PFSK-1 (cell line): ENCODE data around the gene BCLAF1.

ENCODE experiments used
- FOXP2 ChIP-seq: optimal IDR thresholded peaks from 2 replicates; pipeline ENCODE3; 2011; ENCODE audit warnings: borderline replicate concordance, control low read depth, inconsistent platforms; ENCODE audit not compliant: insufficient read depth; ENCODE audit errors: extremely low read length, extremely low read depth
- POLR2AphosphoS5 ChIP-seq: IDR thresholded peaks from 2 replicates; pipeline ENCODE4 v1.6.1; 2012; ENCODE audit warnings: low read depth, mild to moderate bottlenecking, control low read depth, low read length, moderate library complexity
- REST ChIP-seq, 2 experiments: IDR thresholded peaks; 2 replicates each; pipeline versions ENCODE4 v1.6.1 to v1.8.0; 2011 to 2012; ENCODE audit warnings: low read depth in 2 of 2, low read length in 2 of 2, control low read depth in 1 of 2, inconsistent platforms in 1 of 2, mild to moderate bottlenecking in 1 of 2, moderate library complexity in 1 of 2; ENCODE audit not compliant: insufficient read depth in 1 of 2
- SIN3A ChIP-seq: IDR thresholded peaks from 2 replicates; pipeline ENCODE4 v1.6.1; 2012; ENCODE audit warnings: mild to moderate bottlenecking, low read length, moderate library complexity, borderline replicate concordance; ENCODE audit not compliant: insufficient read depth
- TAF1 ChIP-seq: IDR thresholded peaks from 2 replicates; pipeline ENCODE4 v1.6.1; 2012; ENCODE audit warnings: low read length, control low read depth, borderline replicate concordance; ENCODE audit not compliant: insufficient read depth

- TF ChIP-seq REST (IDR thresholded peaks at IDR 0.05; ENCODE audit: insufficient read depth in 1 of 2, low read depth in 2 of 2, low read length in 2 of 2) (no peak), SIN3A (no peak), POLR2AphosphoS5 (no peak), TAF1 (no peak), FOXP2 (no peak)
These were observed 4.7 kb downstream of the BCLAF1 start for GRCh38 chr6:136284909-136285308.
